NCI-H187 (cell line): ENCODE results near the gene CDC40.
"Not testable (repeated sequence)": the region's sequence is repeated elsewhere in the genome, so short reads cannot be mapped to it uniquely, and the experiment has no call there.

Source experiments
- DNase-seq, 2 experiments: peaks; one replicate each; lab custom pipeline; 2025; lab: John Stamatoyannopoulos, UW

CDC40 gene

DNA sequence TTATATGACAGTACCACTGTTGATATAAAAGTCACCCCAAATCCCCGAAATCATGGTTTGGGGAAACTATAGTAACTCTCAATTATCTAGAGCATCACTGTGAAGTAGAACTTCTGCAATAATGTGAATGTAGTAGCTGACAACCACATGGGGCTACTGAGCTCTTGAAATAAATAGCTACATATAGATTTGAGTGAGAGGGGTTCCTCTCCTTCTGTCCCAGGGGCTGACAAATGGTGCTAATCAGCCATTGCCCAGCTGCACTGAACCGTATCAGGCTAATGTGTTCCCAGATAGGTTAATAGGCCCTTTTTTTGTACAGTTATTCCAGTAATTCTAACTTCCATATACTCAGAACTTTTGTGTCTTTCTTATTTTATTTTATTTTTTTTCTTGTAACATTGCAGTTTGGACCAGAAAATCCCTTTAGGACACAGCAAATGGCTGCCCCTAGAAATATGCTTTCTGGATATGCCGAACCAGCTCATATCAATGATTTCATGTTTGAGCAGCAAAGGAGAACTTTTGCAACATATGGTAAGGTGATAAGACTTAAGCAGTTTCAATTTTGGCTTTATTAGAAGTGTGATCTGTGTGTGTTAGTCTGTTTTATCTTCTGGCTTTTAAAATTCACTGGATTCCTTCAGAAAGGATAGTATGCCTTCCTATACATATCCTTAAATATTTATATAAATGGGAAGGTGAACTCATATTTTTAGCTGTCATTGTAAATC, 21.1 kb downstream of the CDC40 start:
- DNase-seq: no peak

DNA sequence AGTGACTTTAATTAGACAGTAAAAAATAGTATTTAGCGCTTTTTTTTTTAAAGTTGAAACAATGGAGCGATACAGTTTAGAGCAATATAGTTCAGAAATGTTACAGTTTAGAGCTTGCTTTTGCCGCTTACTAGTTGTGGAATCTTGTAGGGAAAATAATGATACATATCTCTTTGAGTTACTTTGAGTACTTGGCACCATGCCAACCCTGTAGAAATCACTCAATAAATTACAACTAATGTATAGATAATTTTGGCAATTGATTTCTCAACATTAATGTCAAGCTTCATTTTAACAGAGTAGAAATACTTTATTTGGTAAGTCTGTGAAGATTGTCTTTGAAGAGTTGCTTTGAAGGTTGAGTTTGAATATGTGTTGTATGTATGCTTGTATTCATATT, 27.4 kb downstream of the CDC40 start:
- no peak for DNase-seq

DNA sequence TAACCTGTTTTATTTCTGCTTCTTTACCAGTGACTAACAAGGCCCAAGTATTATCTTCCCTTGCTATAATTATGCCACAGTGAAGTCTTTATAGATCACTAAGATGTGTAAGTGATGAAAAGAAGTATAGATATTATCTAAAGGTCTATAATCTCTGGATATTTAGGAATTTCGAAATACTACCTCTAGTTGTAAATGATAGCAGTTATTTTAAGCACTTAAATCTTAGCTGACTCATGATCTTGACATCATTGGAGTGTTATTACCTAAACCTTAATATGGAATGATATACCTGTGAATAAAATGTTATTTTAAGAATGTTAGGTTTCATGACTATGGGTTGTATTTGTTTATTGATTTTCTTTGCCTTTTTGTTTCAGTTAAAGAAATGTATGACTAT, 31.5 kb downstream of the CDC40 start:
- DNase-seq: no peak

DNA sequence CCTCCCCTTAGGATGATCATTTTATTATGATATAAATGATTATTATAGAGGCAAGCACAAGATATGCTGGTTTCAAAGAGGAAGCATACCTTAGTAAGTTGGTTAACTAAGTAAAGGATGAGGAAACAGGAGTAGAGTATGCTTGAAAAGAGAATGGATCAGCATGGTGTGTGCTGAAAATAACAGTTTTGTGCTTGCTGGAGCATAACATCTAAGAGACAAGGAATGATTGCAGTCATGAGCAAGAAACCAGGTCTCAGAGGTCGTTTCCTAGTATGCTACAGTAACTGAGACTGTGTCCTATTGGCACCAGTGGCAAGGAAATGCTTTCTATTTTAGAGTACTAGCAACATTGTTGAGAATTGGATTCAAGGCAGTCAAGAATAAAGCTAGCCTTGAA, 34.1 kb downstream of the CDC40 start:
- DNase-seq: no peak

DNA sequence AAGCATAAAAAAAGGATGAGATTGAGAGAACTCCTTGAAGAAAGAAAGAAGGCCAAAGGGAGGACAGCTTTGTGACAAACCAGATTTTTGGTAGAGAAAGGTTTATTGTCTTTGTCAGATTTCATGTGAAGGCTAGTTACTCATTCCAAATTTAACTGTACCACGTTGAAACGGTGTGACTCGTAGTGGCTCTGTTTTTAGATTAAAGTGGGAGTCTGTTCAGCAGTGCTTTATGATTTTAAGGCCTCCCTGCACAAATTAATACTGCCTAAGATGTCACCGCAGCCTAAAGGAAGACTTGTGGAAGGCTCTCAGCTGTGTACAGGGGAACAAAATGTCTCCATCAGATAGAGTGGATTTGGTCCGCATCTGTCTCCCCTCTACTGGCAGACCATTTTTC, 35.9 kb downstream of the CDC40 start:
- no peak for DNase-seq

DNA sequence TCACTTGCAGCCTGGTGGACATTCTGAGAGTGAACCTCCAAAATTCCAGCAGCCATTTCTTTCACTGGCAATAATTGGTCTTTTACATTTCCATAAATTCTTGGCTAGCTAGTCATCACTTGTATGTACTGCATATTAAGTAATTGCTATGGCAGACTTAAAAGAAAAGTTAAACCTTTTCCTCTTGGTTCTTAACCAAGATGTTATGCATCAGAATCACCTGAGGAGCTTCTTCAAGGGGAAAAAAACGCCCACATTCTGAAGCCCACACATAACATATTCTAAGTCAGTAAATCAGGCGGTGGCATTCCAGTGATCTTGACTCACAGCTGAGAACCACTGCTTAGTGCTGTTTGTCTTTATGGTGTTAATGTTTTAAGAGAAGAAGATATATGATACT, 37.0 kb downstream of the CDC40 start:
- no peak for DNase-seq

DNA sequence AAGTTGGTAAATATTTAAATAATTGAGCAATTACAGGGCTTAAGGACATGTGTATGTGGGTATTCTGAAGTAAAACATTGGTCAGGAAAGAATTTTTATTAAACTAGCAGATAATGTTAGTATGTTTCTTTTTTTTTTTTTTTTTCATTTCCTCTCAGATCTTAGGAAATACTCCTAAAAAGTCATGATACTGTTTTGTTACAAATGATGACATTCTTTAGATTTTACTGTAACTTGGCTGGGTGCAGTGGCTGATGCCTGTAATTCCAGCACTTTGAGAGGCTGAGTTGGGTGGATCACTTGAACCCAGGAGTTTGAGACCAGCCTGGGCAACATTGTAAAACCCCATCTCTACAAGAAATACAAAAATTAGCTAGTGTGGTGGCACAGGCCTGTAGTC, 41.5 kb downstream of the CDC40 start:
- no peak for DNase-seq

DNA sequence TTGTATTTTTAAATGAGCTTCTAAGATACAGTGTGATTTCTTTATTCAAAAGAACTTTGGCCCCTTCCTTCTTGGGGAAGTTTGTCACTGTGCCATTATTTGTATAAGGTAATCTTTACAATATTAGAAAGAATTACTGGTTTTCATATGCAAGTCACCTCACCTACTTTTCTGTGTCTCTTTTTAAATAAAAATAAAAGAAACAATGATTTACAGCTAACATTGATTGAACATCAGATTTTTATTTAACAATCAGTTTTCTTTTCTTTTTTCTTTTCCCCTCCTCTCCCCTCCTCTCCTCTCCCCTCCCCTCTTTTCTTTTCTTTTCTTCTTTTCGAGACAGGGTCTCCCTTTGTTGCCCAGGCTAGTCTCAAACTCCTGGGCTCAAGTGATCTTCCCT, 46.0 kb downstream of the CDC40 start:
- DNase-seq: no peak

DNA sequence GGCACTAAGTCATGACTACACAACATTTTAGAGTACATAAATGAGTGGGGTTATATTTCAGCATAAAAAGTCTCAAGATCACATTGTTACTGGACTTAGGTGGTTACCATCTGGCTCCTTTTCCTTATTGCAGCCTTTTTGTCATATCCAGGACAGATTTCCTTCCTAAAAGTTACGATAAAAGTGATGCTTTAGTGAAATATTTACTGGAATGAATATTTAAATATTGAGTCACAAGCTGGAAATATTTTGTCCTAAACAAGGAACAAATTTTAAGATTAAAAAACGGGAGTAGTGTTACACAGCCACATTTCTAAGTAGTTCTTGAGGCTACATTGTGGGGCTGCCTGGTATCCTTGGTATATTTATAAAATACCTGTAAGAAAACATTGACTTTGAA, 52.2 kb downstream of the CDC40 start:
- DNase-seq: no peak

DNA sequence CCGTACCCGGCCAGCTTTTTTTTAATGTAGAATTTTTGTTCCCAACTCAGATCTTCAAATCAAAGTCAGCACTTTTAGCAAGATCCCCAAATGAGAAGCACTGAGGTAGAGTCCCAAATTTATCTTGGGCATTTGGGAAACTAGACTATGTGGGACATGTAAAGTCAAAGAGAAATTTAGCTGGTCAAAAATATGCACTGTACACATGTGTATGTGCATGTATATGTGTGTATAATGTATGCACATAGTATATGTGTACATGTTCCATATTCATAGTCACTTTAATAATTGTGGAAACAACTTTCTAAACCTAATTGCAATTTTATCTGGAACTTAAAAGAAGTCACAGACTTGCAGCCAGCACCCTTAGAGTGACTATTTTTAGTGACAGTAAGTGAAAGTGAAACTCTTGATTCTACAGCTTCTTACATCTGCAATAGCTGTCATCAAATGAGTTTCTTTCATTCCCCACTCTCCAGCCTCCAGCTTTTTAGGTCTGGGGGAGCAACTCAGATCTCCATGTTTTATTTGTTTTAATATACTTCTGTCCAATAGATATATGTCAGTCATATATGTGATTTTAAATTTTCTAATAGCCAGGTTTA, 53.6 kb downstream of the CDC40 start:
- no peak for DNase-seq

DNA sequence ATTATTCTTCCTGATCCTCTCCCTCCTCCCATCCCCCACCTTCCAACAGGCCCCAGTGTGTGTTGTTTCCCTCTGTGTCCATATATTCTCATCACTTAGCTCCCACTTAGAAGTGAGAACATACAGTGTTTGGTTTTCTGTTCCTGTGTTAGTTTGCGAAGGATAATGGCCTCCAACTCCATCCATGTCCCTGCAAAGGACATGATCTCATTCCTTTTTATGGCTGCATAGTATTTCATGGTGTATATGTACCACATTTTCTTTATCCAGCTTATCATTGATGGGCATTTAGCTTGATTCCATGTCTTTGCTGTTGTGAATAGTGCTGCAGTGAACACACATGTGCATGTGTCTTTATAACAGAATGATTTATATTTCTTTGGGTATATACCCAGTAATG, 55.8 kb downstream of the CDC40 start:
- DNase-seq: not testable (repeated sequence)

DNA sequence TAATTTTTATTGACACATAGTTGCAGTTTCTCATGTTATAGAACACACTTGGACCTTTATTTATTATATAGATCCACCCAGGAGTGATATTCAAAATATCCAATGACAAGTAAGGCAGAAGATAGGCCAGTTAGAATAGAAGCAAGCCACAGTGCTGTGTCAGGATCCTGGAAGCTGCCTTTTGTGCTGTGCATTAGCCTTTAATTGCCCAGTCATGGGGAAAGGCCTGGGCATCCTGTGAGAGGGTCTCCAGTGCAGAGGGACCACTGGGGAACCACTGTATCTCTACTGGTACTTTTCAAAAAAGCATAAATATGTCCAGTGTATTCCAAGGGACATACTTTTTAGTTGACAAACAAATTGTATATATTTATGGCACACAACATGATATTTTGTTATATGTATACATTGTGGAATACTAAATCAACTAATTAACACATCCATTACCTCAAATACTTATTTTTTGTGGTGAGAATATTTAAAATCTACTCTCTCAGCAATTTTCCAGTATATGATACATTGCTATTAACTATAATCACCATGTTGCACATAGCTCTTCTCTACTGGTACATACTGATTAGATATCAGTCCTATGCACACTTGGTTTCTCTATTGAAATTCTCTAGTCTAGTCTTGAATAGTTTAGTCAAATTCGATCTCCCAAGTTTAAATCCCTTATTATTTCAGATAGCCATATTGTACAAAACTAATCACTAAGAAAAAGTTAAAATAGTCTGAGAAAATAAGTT, 59.5 kb downstream of the CDC40 start:
- DNase-seq: no peak

DNA sequence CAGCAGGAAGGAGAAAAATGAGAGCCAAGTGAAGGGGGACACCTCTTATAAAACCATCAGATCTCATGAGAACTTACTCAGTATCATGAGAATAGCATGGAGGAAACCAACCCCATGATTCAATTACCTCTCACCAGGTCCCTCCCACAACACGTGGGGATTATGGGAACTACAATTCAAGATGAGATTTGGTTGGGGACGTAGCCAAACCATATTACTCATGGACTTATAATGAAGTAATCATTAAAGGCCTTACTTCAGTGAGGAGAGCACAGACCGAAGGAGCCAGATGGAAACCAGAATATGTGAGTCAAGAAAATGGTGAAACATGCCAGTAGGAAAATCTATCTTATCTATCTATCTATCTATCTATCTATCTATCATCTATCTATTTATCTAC, 64.4 kb downstream of the CDC40 start:
- DNase-seq: not testable (repeated sequence)

DNA sequence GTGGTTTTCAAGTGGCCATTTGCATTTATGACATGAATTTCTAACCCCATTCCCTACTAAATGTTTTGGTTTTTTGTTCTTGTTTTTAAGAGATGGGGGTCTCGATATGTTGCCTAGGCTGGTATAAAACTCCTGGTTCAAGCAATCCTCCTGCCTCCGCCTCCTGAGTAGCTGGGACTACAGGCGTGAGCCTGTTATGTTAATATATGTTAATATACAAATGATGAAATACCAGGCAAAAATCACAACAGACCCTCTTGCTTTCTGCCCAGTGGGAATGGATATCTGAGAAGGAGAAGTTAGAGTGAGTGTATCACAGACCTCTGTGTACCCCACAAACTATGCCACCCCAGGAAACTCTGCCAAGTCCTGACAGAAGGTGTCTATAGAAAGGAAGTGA, 66.2 kb downstream of the CDC40 start:
- DNase-seq: no peak

DNA sequence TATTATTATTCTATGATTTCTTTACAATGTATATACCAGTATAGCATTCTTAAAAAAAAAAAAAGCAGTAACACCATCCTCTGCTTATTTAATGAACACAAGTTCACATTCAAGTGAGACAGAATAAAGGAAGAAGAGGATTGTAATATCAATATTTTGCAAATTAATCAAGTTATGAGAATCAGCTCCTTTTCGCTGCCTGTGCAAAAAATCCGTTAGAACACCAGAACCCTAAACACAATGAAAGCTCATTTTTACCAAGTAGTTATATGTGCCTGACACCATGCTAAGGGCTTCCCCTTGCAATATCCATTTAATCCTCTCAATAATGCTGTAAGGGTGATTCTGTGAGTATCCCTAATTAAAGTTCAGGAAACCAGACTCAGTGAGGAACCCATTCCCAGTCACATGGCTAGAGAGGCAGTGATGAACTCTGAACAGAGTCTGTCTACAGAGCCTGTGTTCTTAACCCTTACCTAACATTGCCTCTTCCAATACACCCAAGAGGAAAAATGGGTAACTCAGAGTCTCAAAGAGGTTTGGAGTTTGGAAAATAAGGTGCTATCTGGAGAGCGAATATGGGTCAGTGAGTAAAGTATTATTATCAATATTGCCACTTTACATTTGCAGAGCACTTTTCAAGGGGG, 66.8 kb downstream of the CDC40 start:
- DNase-seq: no peak

DNA sequence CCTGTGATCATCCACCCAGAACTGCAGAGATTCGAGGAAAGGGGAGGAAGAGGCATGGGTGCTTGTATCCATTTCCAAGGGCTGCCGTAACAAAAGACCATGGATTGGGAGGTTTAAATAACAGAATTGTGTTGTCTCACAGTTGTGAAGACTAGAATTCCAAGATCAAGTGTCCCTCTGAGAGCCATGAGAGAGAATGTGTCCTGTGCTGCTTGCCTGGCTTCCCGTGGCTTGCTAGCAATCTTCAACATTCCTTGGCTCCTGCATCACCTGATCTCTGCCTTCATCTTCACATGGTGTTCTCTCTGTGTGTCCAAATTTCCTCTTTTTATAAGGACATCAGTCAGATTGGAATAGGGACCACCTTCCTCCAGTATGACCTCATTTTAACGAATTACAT, 69.8 kb downstream of the CDC40 start:
- no peak for DNase-seq

DNA sequence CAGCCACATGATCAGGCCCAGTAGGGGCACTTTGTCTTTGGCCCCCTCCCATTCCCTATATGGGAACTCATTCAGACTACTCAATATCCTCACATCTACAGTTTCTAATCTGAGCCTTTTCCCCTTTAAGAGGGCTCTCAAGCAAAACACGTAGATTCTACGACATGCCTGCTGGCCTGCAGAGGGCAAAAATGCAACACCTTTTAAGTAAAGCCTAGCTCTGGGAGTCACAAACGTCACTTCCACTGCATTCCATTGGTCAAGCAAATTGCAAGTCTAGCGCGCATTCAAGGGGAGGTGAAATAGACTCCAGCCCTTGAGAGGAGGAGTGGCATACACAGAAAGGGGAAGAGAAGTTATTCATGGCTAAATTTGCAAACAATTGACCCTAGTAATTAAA, 70.6 kb downstream of the CDC40 start:
- no peak for DNase-seq

DNA sequence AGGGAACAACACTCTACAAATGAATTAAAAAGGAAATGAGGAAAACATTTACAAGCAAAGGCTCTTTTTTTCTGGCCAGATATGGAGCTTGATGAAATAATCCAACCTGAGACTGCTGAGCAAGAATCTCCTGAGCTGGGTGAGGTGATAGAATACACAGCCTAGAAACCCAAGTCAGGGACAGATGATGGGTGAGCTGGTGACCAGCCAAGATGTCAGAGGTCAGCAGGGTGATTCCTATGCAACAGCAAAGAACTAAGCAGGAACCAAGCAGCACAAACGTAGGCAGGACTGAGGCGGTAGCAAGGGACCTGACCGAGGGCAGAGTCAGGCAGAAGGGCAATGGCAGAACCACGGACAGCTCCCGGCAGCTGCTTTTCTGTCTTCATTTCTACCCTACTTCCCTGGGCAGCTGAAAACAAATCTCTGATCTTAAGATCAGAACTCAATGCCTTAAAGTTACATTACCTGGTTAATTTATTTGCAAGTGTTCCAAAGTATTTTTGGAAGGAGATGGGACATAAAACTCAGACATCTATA, 75.1 kb downstream of the CDC40 start:
- DNase-seq: no peak

DNA sequence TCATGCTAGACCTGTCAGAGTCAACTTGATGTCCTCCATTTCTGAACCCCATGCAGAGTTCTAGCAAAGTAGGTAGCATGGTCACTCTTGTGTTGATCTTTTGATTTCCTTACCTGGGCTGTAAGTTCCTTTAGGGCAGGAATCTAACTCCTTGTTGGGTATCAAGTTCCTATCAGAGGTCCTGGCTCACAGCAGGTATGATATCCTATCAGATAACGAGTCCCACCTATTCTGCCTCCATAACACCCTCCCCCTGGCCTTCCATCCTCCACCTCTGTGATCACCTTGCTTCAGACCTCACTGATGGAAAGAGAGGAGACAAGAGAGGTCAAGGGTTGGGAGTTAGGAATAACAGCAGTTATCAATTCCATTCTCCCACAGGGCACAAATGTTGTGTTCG, 76.1 kb downstream of the CDC40 start:
- no peak for DNase-seq

DNA sequence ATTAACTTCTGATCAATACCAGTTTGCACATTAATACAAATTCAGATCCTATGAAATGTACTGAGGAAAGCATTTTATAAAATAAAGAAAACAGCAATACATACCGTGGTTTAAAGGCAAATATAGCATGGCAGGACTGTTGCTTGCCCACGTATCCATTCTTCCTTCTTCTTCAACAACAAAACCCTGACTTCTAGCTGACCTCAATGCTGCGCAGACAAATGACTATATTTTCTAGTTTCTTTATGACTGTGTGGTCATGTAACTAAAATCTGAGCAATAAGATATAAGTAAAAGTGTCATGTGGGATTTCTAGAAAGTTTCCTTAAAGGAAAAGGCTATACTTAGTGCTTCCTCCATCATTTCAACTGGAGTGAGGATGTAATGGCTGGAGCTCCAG, 85.0 kb downstream of the CDC40 start:
- no peak for DNase-seq

DNA sequence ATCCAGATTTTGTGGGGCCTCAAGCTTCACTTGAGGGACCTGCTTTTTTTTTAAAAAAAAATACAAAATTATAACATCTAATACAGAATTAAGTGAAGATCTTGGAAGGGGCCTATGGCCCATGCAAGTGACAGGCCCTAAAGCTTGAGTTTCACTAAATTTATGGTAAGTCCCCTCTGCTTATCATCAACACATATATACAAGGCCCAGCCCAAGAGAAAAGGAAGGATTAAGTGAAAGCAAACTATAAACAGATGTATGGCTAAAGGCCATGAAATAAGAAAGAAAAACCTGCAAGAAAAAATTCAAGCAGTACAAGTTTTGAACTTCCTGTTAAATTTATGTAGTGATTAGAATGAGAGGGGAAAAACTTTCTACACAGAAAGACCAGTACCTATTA, 86.8 kb downstream of the CDC40 start:
- DNase-seq: no peak

DNA sequence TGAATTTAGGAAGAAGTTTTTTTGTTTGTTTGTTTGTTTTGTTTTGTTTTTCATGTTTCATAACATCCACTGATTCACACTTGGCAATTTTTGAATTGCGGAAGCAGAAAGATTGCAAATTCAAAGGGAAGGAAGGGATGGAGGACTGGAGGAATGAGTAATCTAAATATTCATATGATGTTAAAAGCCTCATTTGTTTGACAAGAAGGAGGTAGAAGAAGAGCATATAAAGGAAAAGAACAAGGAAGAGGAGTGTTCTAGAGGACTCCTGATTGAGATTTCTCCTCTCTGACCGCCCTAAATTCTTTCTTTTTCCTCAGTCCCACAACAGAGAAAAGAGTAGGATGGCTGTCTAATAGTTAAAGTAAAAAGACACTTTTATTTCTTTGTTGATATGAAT, 89.4 kb downstream of the CDC40 start:
- no peak for DNase-seq

DNA sequence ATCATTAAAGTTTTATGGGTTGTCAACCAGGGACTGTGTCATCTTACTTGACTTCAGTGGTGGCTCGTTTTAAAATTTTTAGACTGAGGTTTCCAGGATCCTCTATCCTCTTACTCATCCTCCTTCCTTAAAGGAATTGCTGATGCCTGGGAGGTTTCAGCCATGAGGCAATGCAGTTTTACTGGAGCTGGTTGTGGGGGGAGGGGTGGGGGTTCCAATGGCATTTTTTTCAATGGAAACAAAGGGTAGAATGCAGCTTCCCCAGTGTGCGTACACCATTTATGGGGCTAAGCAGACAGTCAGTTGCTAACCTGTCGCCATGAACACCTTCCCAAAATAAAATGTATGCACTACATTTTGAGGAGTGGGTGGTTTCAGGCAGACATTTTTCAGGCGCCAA, 89.9 kb downstream of the CDC40 start:
- DNase-seq: no peak
